Activated CD4-positive, alpha-beta T cell treated with anti-CD3 and anti-CD28 coated beads, Interleukin-2, amount 50 U/mL, for 16 hours (primary cell): Measurements from ENCODE around the gene RPL28.

Source experiments
- DNase-seq: peaks from one replicate; pipeline ENCODE4 v3.0.0-alpha.2; 2020

The RPL28 gene

GRCh38 chr19:55373993-55374757, 11.6 kb upstream of the RPL28 start:
- DNase-seq, result no peak

DNA sequence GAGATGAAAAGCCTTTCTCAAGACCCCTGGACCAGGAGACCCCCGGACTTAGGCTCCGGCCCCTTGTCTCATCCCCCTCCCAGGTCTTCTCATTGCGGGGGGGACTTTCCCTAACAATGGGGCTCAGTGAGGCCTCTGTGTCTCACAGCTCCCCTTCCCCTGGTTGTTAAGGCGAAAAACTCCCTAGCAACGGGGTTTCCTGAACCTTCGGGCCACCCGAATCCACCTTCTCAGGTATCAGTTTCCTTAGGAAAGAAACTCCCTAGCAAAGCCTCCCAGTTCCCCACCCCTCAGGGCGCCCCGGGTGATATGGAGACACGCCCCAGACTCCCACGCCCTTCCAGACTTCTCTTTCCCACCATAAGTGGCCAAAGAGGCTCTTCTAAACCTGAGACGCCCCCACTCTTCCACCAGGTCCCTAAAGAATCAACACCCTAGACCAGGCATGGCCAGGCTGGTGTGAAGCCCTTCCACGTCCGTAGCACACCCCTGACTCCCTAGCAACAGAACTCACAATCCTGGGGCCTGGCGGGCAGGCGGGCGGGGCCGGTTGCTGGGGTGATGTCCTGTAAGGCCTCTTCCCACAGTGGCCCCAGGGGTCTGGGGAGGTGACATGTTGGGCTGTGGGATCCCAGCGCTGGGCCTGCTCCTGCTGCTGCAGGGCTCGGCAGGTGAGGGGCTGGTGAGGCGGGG, 9.3 kb upstream of the RPL28 start, which contains the start of gene TMEM190:
TMEM190 (plus strand) TSS at position 586 of the 693 bp plus-strand sequence; CDS start at position 614, 28 bp downstream.
- no peak for DNase-seq

DNA sequence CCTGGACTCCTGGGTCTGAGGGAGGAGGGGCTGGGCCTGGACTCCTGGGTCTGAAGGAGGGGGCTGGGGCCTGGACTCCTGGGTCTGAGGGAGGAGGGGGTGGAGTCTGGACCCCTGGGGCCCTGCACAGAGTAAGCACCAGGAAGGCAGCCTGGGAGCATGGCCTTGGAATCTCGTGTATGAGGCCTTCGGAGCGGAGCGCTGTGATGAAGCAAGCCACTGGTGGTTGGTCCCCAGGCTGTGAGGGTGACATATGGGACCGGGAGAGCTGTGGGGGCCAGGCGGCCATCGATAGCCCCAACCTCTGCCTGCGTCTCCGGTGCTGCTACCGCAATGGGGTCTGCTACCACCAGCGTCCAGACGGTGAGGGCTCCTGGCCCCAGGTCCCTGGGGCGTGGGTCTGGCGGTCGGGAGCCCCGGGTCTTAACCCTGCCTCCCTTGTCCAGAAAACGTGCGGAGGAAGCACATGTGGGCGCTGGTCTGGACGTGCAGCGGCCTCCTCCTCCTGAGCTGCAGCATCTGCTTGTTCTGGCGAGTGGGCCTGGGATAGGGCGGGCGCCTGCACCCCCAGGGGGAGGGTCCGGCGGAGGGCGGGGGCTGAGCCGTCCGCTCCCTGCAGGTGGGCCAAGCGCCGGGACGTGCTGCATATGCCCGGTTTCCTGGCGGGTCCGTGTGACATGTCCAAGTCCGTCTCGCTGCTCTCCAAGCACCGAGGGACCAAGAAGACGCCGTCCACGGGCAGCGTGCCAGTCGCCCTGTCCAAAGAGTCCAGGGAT, 8.2 kb upstream of the RPL28 start:
- no peak for DNase-seq

- DNase-seq, result no peak
These were observed 6.6 kb upstream of the RPL28 start for GRCh38 chr19:55379174-55379573.

- no peak for DNase-seq
These were observed 3.7 kb upstream of the RPL28 start for GRCh38 chr19:55382013-55382412.

- no peak for DNase-seq
These were observed 3.1 kb upstream of the RPL28 start for GRCh38 chr19:55382522-55383054.

DNA sequence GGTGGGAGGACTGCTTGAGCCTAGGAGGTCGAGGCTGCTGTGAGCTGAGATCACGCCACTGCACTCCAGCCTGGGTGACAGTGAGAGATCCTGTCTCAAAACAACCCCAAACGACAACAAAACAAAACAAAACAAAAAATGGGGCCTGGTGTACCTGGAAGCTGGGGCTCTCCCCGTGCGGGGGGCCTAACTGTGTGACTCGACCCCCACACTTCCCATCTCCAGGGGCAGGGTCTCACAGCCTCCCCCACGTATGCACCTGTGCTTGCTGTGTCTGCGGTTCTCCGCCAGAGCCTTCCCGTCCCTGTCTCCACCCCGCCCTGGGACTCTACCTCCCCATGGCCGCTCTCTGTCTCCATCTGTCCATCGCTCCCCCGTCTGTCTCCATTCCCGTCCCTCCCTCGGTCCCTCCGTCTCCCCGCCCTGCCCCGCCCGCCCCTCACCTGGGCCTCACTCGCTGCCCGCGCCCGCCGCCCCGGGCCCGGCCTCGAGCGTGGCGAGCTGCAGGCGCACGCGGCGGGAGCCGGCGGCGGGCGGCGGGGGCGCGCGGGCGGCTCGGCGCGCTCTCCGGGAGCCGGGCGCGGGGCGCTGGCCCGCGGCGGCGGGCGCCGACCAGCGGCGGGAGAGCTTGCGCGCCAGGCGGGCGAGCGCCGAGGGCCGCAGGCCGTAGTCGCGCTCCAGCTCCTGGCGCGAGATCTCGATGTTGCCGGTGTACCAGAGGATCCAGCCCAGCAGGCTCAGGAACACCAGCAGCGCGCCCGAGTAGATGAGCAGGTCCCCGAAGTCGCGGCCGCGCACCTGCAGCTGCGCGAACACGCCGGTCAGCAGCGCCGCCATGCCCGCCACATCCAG, 2.2 kb upstream of the RPL28 start:
- DNase-seq, result peak; percentile 62

GRCh38 chr19:55384131-55384919, 1.4 kb upstream of the RPL28 start, which contains the start of gene TMEM238:
TSS of gene TMEM238 (minus strand) at chr19:55384292. CDS start at chr19:55384259, 33 bp downstream.
- DNase-seq, result peak; percentile 46

GRCh38 chr19:55384920-55385723, 610 bp upstream of the RPL28 start:
- peak; percentile 98 for DNase-seq

DNA sequence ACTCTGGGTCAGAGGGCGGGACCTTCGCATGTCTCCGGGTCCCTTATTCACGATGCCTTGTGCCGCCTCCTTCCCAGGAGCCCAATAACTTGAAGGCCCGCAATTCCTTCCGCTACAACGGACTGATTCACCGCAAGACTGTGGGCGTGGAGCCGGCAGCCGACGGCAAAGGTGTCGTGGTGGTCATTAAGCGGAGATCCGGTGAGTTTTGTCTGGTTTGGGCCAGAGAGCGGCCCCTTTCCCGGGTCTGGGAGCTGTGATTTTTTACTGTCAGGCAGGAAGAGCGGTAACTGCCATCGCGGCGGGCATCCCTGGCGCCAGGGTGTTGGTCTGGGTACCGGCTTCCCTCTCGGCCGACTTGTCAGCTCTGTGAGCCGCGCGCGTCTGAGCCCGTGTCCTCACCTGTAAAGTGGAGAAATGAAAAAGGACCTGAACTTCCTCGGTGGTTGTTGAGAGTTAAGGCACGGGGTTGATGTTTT, 800 bp downstream of the RPL28 start:
- DNase-seq, result no peak

GRCh38 chr19:55387736-55388497, 2.2 kb downstream of the RPL28 start:
- DNase-seq, result no peak

DNA sequence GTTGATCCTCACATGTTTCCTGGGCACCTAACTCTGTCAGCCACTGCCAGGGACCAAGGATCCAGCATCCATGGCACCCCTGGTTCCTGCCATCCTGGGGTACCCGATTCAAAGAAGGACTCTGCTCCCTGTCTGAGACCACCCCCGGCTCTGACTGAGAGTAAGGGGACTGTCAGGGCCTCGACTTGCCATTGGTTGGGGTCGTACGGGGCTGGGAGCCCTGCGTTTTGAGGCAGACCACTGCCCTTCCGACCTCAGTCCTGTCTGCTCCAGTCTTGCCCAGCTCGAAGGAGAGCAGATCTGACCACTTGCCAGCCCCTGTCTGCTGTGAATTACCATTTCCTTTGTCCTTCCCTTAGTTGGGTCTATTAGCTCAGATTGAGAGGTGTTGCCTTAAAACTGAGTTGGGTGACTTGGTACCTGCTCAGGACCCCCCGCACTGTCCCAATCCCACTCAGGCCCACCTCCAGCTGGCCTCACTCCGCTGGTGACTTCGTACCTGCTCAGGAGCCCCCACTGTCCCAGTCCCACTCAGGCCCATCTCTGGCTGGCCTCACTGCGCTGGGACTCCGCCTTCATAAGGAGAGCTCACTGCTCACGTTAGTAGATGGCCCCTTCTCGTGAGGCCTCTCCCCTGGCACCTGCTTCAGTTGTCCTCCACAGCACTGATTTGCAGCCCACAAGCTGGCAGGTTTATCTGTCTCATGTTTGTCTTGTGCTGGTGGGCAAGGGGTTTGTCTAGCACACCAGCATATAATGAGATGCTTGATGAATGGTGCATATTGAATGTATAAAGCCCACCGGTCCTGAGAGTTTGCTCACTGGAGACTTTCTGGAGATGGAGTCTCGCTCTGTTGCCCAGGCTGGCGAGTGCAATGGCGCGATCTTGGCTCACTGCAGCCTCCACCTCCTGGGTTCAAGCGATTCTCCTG, 3.9 kb downstream of the RPL28 start:
- no peak for DNase-seq

GRCh38 chr19:55390461-55390880, 4.7 kb downstream of the RPL28 start:
- no peak for DNase-seq

- no peak for DNase-seq
These were observed 5.5 kb downstream of the RPL28 start for GRCh38 chr19:55391191-55391670.

GRCh38 chr19:55391702-55392615, 6.2 kb downstream of the RPL28 start:
- no peak for DNase-seq

GRCh38 chr19:55392820-55393761, 7.4 kb downstream of the RPL28 start:
- DNase-seq, result no peak
